GM12892 (cell line): ENCODE measurements around the gene MAPKAPK2.

Source experiments
- POLR2A ChIP-seq: IDR thresholded peaks from 2 replicates; pipeline ENCODE4 v1.6.1; 2011; ENCODE audit warnings: low read depth, low read length, control low read depth
- POLR2AphosphoS5 ChIP-seq: IDR thresholded peaks from 2 replicates; pipeline ENCODE4 v1.6.1; 2011; ENCODE audit warnings: low read depth, low read length, control low read depth

DNA sequence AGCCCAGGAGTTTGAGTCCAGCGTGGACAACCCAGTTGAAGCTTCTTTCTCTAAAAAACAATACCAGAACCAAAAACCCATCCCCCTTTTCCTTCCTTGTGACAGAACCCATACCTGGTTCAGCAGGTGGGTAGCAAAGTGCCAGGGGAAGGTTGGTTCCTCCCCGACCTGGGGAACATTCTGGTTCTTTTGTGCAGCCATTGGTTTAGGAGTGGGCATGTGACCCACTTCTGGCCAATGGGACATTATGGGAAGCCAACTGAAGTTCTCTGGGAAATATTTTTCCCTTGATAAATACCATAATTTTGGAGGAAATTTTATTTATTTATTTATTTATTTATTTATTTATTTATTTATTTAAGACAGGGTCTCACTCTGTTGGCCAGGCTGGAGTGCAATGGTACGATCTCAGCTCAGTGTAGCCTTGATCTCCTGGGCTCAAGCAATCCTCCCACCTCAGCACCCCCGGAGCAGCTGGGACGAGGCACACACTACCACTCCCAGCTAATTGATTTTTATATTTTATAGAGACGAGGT lies 15.8 kb upstream of the MAPKAPK2 start:
- TF ChIP-seq POLR2AphosphoS5, result no peak
- no peak for TF ChIP-seq POLR2A
